H1 (cell line): ENCODE results near the gene G6PC1. TPM values are rescaled to one million over a fixed set of nuclear protein-coding genes. Genes with fewer than 3 reads are reported as not detected.

Experiments used
- CTCF ChIA-PET: fragments of 300-600 bp; sonication (Branson Sonifier 250); formaldehyde crosslinking; loops from one replicate; lab custom pipeline; 2021; ENCODE audit not compliant: partially characterized antibody; lab: Charles Lee
- POLR2A ChIA-PET: fragments of 300-600 bp; sonication (Branson Sonifier 250); formaldehyde crosslinking; loops from one replicate; lab custom pipeline; 2021; ENCODE audit warnings: inconsistent platforms; ENCODE audit not compliant: partially characterized antibody; lab: Charles Lee
- DNase-seq, 2 experiments: peaks; one replicate each; pipeline versions ENCODE4 v3.0.0 to v3.0.0-alpha.2; 2010 to 2022; ENCODE audit warnings: low spot score in 2 of 2, low read depth in 1 of 2, mixed read lengths in 1 of 2
- FAIRE-seq: peaks from 2 replicates; lab custom pipeline; 2011; peaks lifted over from hg19 to GRCh38; lab: Jason Lieb, UNC
- H2AFZ ChIP-seq: 2 replicates; pipeline ENCODE4 v1.8.1; 2012; ENCODE audit warnings: low read length, inconsistent platforms
- H2AK5ac ChIP-seq: 2 replicates; pipeline ENCODE4 v1.6.1; 2013; ENCODE audit warnings: low read depth, low read length
- H2BK120ac ChIP-seq: replicated peaks from 2 replicates; pipeline ENCODE3; 2013; ENCODE audit warnings: low read depth, low read length, inconsistent platforms
- H2BK12ac ChIP-seq: 2 replicates; pipeline ENCODE4 v1.6.1; 2013; ENCODE audit warnings: low read depth, low read length
- H2BK15ac ChIP-seq: 2 replicates; pipeline ENCODE4 v1.6.1; 2013; ENCODE audit warnings: low read length
- H2BK20ac ChIP-seq: 2 replicates; pipeline ENCODE4 v1.6.1; 2013; ENCODE audit warnings: low read length
- H2BK5ac ChIP-seq: 2 replicates; pipeline ENCODE4 v1.6.1; 2013; ENCODE audit warnings: low read depth, low read length
- H3K14ac ChIP-seq: 2 replicates; pipeline ENCODE4 v1.6.1; 2013; ENCODE audit warnings: inconsistent platforms; ENCODE audit not compliant: insufficient read length
- H3K18ac ChIP-seq: 2 replicates; pipeline ENCODE4 v1.6.1; 2013; ENCODE audit warnings: low read length; ENCODE audit errors: extremely low read depth
- H3K23ac ChIP-seq: 2 replicates; pipeline ENCODE4 v1.6.1; 2013; ENCODE audit warnings: inconsistent platforms; ENCODE audit not compliant: insufficient read length
- H3K23me2 ChIP-seq: 2 replicates; pipeline ENCODE4 v1.6.1; 2013; ENCODE audit warnings: low read depth, low read length
- H3K27ac ChIP-seq: 2 replicates; pipeline ENCODE4 v1.6.1; 2011; ENCODE audit warnings: low read depth, low read length, inconsistent platforms
- H3K27me3 ChIP-seq, 4 experiments: replicated peaks in 1 of 4; 1 replicate in 1 of 4; 2 replicates in 3 of 4; pipeline versions ENCODE4 v1.6.1 to v1.8.1; 2011 to 2013; ENCODE audit warnings: low read length in 3 of 4, mild to moderate bottlenecking in 3 of 4, inconsistent platforms in 2 of 4, mixed read lengths in 2 of 4, moderate library complexity in 1 of 4; ENCODE audit not compliant: control insufficient read depth in 3 of 4, insufficient read depth in 3 of 4; ENCODE audit errors: extremely low read depth in 1 of 4
- H3K36me3 ChIP-seq, 4 experiments: 2 replicates each; pipeline versions ENCODE4 v1.6.1 to v1.8.1; 2011 to 2013; ENCODE audit warnings: mild to moderate bottlenecking in 4 of 4, low read length in 3 of 4, moderate library complexity in 2 of 4, control low read depth in 1 of 4, inconsistent platforms in 1 of 4; ENCODE audit not compliant: insufficient read depth in 4 of 4, control insufficient read depth in 2 of 4
- H3K4ac ChIP-seq: replicated peaks from 2 replicates; pipeline ENCODE3; 2013; ENCODE audit warnings: low read length, low read depth, mixed read lengths, inconsistent platforms; ENCODE audit not compliant: insufficient read length
- H3K4me1 ChIP-seq, 4 experiments: replicated peaks in 1 of 4; 1 replicate in 1 of 4; 2 replicates in 3 of 4; pipeline versions ENCODE4 v1.6.1 to v1.8.1; 2011 to 2013; ENCODE audit warnings: low read length in 3 of 4, inconsistent platforms in 2 of 4, mixed read lengths in 1 of 4; ENCODE audit not compliant: insufficient read depth in 4 of 4, control insufficient read depth in 3 of 4
- H3K4me2 ChIP-seq, 2 experiments: 2 replicates each; pipeline versions ENCODE4 v1.6.1 to v1.8.1; 2011 to 2013; ENCODE audit warnings: low read depth in 2 of 2, low read length in 2 of 2, control low read depth in 1 of 2, inconsistent platforms in 1 of 2, mild to moderate bottlenecking in 1 of 2; ENCODE audit not compliant: insufficient read depth in 1 of 2
- H3K4me3 ChIP-seq, 4 experiments: fragments of 200-600, 300-600 bp in 1 of 4; sonication (generic), shearing (Covaris generic), sonication (Bioruptor Twin) in 1 of 4; 2 replicates each; pipeline versions ENCODE4 v1.5.1 to v1.8.1; 2011 to 2016; ENCODE audit warnings: low read length in 4 of 4, low read depth in 3 of 4, control low read depth in 2 of 4, inconsistent platforms in 2 of 4, mild to moderate bottlenecking in 2 of 4, mixed read lengths in 1 of 4, moderate library complexity in 1 of 4; ENCODE audit not compliant: insufficient read depth in 2 of 4; ENCODE audit errors: extremely low read depth in 1 of 4
- H3K56ac ChIP-seq: replicated peaks from 2 replicates; pipeline ENCODE3; 2013; ENCODE audit warnings: low read depth, mild to moderate bottlenecking, mixed read lengths, low read length, inconsistent platforms; ENCODE audit not compliant: insufficient read length
- H3K79me1 ChIP-seq: 2 replicates; pipeline ENCODE4 v1.6.1; 2013; ENCODE audit warnings: low read depth, low read length, control low read depth
- H3K79me2 ChIP-seq, 2 experiments: 2 replicates each; pipeline versions ENCODE4 v1.6.1 to v1.8.1; 2012 to 2013; ENCODE audit warnings: low read length in 2 of 2, mild to moderate bottlenecking in 2 of 2, inconsistent platforms in 1 of 2; ENCODE audit not compliant: insufficient read depth in 2 of 2, control insufficient read depth in 1 of 2
- H3K9ac ChIP-seq, 4 experiments: replicated peaks in 1 of 4; 1 replicate in 1 of 4; 2 replicates in 3 of 4; pipeline versions ENCODE4 v1.6.1 to v1.8.1; 2011 to 2013; ENCODE audit warnings: low read depth in 3 of 4, low read length in 3 of 4, control low read depth in 2 of 4, mild to moderate bottlenecking in 2 of 4, moderate library complexity in 2 of 4, inconsistent platforms in 1 of 4; ENCODE audit errors: extremely low read depth in 1 of 4
- H3K9me3 ChIP-seq, 2 experiments: 2 replicates each; pipeline versions ENCODE4 v1.6.1 to v1.8.1; 2012 to 2013; ENCODE audit warnings: mild to moderate bottlenecking in 2 of 2, moderate library complexity in 2 of 2, control low read depth in 1 of 2, inconsistent platforms in 1 of 2, low read depth in 1 of 2, low read length in 1 of 2, mixed read lengths in 1 of 2; ENCODE audit not compliant: insufficient read depth in 2 of 2
- H4K20me1 ChIP-seq, 2 experiments: replicated peaks in 1 of 2; 2 replicates each; pipeline versions ENCODE3 to v1.8.1; 2011 to 2013; ENCODE audit warnings: inconsistent platforms in 2 of 2, low read length in 2 of 2, mild to moderate bottlenecking in 1 of 2; ENCODE audit not compliant: insufficient read depth in 2 of 2, control insufficient read depth in 1 of 2
- H4K5ac ChIP-seq: 2 replicates; pipeline ENCODE4 v1.6.1; 2013; ENCODE audit warnings: low read length, low read depth, mixed read lengths, inconsistent platforms; ENCODE audit not compliant: insufficient read length
- H4K8ac ChIP-seq: 2 replicates; pipeline ENCODE4 v1.8.0; 2013; ENCODE audit warnings: mild to moderate bottlenecking, moderate library complexity, low read length, inconsistent platforms; ENCODE audit not compliant: insufficient read depth; ENCODE audit errors: extremely low read depth
- H4K91ac ChIP-seq: replicated peaks from 2 replicates; pipeline ENCODE3; 2013; ENCODE audit warnings: low read length, mixed read lengths, inconsistent platforms; ENCODE audit not compliant: insufficient read length
- CBX5 ChIP-seq: fragments of 300-800, 300-1000 bp; sonication (generic); IDR thresholded peaks from 2 replicates; pipeline ENCODE4 v1.7.1; 2016; ENCODE audit warnings: antibody characterized with exemption, low read length, low read depth
- GABPA ChIP-seq: IDR thresholded peaks from 2 replicates; pipeline ENCODE4 v1.6.1; 2011; ENCODE audit warnings: mild to moderate bottlenecking, low read length, moderate library complexity, borderline replicate concordance; ENCODE audit not compliant: insufficient read depth
- WGBS, 2 experiments: shearing (Covaris generic) in 1 of 2; methylation state at CpG; one replicate each; pipeline versions ENCODE4 v1.1.6 to v1.1.7; 2013 to 2015; ENCODE audit warnings: low lambda C conversion rate in 2 of 2, mixed read lengths in 2 of 2, inconsistent platforms in 1 of 2, low coverage in 1 of 2, missing lambda C conversion rate in 1 of 2; ENCODE audit not compliant: insufficient replicate concordance in 2 of 2, insufficient coverage in 1 of 2, insufficient read length in 1 of 2; ENCODE audit errors: extremely low coverage in 1 of 2, missing lambda C conversion rate in 1 of 2; 5-methylcytosine and 5-hydroxymethylcytosine counted together
- polyA plus RNA-seq, 7 experiments: library from polyadenylated mRNA; depleted of rRNA in 3 of 7; stranded (reverse) in 5 of 7; unstranded in 2 of 7; fragments of >200 nt in 5 of 7; fragments of 200-250 nt in 2 of 7; gene quantifications; 1 replicate in 5 of 7; 2 replicates in 1 of 7; 4 replicates in 1 of 7; pipeline versions ENCODE4 v1.2.1 to v1.2.3, GENCODE V29; 2011 to 2013; ENCODE audit warnings: missing spikeins in 2 of 7, mixed read lengths in 2 of 7
- total RNA-seq: library from RNA; stranded (reverse); fragmentation: NEBNext Ultra II Directional; extraction: Animal tissue kit (Norgen Biotek cat#: 25700); gene quantifications from 2 replicates; pipeline ENCODE4 v1.2.1, GENCODE V29; 2021

Gene G6PC1
- total and polyA plus RNA-seq, 2 of the 8 experiments (the other 6 are each of a cell fraction or from before 2014, with no cell fraction given), result 0.02 TPM; not detected in 1

- no peak overlapping the region for H4K8ac ChIP-seq
- no peak overlapping the region for H3K4ac ChIP-seq
- H3K14ac ChIP-seq, result no peak overlapping the region
- H2AK5ac ChIP-seq, result no peak overlapping the region
- no peak overlapping the region for H3K23ac ChIP-seq
- peaks cover 0 to 8% (median 2%) of the 10 kb centered on the region in 4 experiments; a peak in 3 of 7 replicates for H3K4me1 ChIP-seq
- no peak overlapping the region for H3K4me3 ChIP-seq
- H3K4me2 ChIP-seq, result no peak overlapping the region
- no peak overlapping the region for H3K56ac ChIP-seq
- H3K36me3 ChIP-seq, result no peaks in the 10 kb centered on the region
- no peak overlapping the region for H4K91ac ChIP-seq
- no peak overlapping the region for H3K18ac ChIP-seq
- no peak overlapping the region for H2BK120ac ChIP-seq
- 88% methylated on average over 4 of the region's 7 CpGs; no CpG with 5 or more reads in 1 of the 2 experiments for WGBS, 2 experiments
- DNase-seq (no peak), FAIRE-seq (no peak)
- H4K5ac ChIP-seq, result no peak overlapping the region
- no peaks in the 10 kb centered on the region for H3K79me2 ChIP-seq
- H3K23me2 ChIP-seq, result 0 out of 2 replicates have a peak, but pooled peaks cover 2% of the 10 kb centered on the region
- ChIA-PET CTCF (interaction anchor here (1.0 to 2.6 kb wide), 2 partner anchors 11 to 20 kb away, joined by 4 to 9 read pairs; no protein-coding TSS in a partner anchor), POLR2A (no interaction called here)
- no peak overlapping the region for H2BK12ac ChIP-seq
- peak overlapping the region; percentile 92; the same call in 1 of the 2 replicates for H2BK15ac ChIP-seq
- H3K9ac ChIP-seq, result no peak overlapping the region
- H3K27me3 ChIP-seq, result no peaks in the 10 kb centered on the region
- H2BK20ac ChIP-seq, result no peak overlapping the region
- H3K79me1 ChIP-seq, result no peaks in the 10 kb centered on the region
- no peaks in the 10 kb centered on the region for H3K9me3 ChIP-seq
- no peak overlapping the region for H3K27ac ChIP-seq
- H2AFZ ChIP-seq, result no peak overlapping the region
- H4K20me1 ChIP-seq, result no peaks in the 10 kb centered on the region
- no peak overlapping the region for H2BK5ac ChIP-seq
- TF ChIP-seq CBX5, result no peak
- TF ChIP-seq GABPA, result no peak
These were observed 10.8 kb upstream of the G6PC1 start for GRCh38 chr17:42889809-42890208.
